Activated CD4-positive, alpha-beta T cell treated with anti-CD3 and anti-CD28 coated beads, Interleukin-2, amount 50 U/mL, for 16 hours (primary cell): ENCODE measurements around the gene KNL1.
"Not testable (repeated sequence)": the region's sequence is repeated elsewhere in the genome, so short reads cannot be mapped to it uniquely, and the experiment has no call there.

Source experiments
- DNase-seq: peaks from one replicate; pipeline ENCODE4 v3.0.0-alpha.2; 2020

Gene KNL1

DNA sequence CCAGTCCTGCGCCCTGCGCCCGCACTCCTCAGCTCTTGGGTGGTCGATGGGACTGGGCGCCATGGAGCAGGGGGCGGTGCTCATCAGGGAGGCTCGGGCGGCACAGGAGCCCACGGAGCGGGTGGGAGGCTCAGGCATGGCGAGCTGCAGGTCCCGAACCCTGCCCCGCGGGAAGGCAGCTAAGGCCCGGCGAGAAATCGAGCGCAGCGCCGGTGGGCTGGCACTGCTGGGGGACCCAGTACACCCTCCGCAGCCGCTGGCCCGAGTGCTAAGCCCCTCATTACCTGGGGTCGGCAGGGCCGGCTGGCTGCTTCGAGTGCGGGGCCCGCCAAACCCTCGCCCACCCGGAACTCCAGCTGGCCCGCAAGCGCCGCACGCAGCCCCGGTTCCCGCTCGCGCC, 82.9 kb downstream of the KNL1 start:
- not testable (repeated sequence) for DNase-seq

DNA sequence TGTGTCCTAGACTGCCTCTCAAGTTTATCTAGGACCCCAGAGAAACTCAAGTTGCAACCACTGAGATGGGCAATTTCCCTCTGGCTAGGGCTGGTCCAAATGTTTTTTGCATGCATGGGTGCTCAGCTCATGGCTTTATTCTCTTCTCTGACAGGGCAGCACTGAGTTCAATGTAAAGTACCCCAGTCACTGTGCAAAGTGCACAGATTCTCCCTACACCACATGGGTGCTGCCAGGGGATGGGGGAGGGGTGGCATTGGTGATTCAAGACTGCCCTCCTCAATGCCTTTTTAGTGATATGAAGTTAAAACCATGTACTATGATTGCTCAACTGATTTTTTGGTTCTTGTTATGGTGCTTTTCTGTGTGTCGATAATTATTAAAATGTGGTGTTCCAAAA, 86.1 kb downstream of the KNL1 start:
- DNase-seq = no peak

- DNase-seq = not testable (repeated sequence)
Observed at GRCh38 chr15:40680959-40681358, 86.9 kb downstream of the KNL1 start.

DNA sequence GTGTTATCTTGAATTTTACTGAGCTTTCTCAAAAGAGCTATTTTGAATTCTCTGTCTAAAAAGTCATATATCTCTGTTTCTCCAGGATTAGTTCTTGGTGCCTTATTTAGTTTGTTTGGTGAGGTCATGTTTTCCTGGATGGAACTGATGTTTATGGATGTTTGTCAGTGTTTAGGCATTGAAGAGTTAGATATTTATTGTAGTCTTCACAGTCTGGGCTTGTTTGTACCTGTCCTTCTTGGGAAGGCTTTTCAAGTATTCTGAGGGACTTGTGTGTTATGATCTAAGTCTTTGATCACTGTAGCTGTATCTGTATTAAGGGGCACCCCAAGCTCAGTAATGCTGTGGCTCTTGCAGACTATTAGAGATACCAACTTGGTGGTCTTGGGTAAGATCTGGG, 90.3 kb downstream of the KNL1 start:
- DNase-seq = no peak

- no peak for DNase-seq
Observed at GRCh38 chr15:40685376-40685775, 91.3 kb downstream of the KNL1 start.

DNA sequence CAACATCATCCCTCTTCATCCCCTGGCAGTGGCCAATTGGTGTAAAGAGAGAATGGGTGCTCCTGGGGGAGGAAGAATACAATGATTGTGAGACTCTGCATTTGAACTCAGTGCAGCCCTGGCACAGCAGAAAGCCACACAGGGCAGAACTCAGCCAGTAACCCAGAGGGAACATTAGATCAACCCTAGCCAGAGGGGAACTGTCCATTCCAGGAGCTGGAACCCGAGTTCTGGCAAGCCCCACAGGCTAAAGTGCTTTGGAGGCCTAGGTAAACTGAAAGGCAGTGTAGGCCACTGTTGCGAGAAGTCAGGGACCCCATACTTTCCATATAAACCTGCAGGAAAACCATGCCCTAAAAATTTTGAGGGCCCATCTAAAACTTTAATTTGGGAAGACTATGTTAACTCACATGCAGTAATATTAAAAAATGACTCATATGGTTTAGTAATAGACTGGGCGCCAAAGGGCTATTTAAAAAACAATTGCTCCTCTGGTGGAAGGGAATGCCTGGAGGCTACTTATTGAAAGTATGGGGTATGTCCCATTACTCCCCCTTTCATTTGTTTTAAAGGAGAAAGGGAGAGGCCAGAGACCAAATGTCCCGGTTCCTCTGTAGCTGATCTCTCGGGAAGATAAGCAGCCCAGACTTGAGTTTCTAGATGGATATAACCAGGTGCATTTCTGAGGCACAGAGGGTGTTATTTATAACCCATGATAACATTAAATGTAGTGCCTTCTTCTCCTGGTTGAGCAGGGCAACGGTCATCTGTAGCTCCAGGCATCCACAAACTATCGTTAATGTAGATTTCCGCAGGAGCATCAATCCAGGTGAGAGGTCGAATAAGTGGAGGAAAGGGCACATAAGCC, 95.1 kb downstream of the KNL1 start:
- DNase-seq = no peak

DNA sequence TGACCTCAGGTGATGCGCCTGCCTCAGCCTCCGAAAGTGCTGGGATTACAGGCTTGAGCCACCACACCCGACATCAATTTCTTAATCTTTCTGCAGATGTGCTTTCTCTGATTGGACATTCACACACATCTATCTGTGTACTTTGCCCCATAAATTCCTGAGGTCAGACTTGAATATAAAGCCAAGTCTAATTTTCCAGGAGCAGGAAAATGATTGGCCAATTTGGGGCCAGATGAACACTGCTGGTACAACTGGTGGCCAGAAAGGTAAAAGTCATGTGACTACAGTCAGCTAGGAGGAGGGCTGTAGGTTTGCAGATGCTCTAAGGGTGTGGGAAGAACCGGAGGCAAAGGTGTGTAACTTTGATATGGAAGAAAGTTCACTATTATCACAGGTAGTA, 97.7 kb downstream of the KNL1 start:
- DNase-seq = no peak

GRCh38 chr15:40693904-40694687, 100.0 kb downstream of the KNL1 start:
- DNase-seq = no peak

DNA sequence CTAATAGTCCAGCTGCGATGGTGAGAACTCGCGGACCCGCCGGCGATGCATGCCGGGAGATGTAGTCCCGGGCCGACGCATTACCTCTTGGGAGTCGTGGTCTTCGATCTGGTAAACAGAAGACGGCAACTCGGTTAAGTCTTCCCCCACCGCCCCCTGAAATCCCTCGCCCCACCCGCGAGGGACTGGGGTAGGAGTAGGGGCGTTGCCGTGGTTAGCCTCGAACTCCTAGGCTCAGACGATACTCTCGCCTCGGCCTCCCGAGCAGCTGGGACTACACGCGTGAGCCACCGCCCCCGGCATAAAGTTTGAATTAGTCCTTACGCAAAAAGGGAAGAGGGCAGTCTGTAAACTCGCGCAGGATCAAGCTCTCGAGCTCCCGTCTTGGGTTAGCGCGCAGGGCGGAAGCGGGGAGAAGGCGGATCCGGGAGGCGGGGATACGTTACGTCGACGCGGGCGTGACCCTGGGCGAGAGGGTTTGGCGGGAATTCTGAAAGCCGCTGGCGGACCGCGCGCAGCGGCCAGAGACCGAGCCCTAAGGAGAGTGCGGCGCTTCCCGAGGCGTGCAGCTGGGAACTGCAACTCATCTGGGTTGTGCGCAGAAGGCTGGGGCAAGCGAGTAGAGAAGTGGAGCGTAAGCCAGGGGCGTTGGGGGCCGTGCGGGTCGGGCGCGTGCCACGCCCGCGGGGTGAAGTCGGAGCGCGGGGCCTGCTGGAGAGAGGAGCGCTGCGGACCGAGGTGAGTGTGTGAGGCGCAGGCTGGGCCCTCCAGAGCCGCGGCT, 100.8 kb downstream of the KNL1 start, which contains the start of gene RAD51:
RAD51 (plus strand) TSS at position 487 of the 781 bp plus-strand sequence. CDS start 3,585 bp downstream, outside the sequence.
- peak; percentile 96 for DNase-seq

DNA sequence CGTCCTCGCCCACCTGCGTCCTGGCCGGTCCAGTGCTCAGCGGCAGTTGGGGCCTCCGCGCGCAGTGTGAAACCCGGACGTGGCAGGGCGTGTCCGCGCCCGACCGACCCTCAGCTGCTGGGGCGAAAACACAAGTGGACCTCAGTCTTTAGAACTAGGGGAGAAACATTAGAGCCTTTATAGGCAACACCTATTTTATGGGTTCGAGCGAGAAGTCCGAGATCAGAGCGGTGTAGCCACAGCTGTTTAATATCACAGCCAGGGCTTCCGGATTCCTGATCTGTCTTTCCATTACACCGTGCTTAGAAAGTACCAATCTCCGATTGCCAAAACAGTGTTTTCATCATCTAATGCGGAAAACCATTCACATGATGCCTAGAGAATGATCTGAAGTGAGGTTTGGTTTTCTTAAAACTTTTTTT, 101.4 kb downstream of the KNL1 start:
- peak; percentile 26 for DNase-seq

GRCh38 chr15:40696228-40696627, 102.2 kb downstream of the KNL1 start:
- DNase-seq = no peak

DNA sequence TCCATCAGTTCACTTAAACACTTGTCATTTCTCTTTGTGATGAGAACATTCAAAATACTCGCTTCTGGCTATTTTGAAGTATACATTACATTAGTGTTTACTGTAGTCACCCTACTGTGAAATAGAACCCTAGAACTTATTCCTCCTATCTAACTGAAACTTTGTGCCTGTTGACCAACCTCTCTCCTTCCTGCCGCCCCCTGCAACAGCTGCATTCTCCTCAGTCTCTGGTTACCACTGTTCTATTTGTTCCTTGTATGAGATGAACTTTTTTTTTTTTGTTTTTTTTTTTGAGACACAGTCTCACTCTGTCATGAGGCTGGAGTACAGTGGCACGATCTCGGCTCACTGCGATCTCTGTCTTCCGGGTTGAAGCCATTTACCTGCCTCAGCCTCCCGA, 103.9 kb downstream of the KNL1 start:
- DNase-seq = no peak

- DNase-seq = no peak
Observed at GRCh38 chr15:40702077-40702476, 108.0 kb downstream of the KNL1 start.

- DNase-seq = no peak
Observed at GRCh38 chr15:40706121-40706520, 112.1 kb downstream of the KNL1 start.
